Muscle layer of colon (tissue), 2 donors: ENCODE results near the gene C6orf163.

Source experiments
- H3K27ac ChIP-seq: one replicate; pipeline ENCODE4 v1.7.0; 2013; ENCODE audit warnings: low read depth, mild to moderate bottlenecking, low read length, moderate library complexity
- H3K27me3 ChIP-seq, 2 donors: one replicate each; pipeline ENCODE4 v1.7.0; 2013; ENCODE audit warnings: low read length in 2 of 2, mild to moderate bottlenecking in 2 of 2; ENCODE audit not compliant: insufficient read depth in 2 of 2, control insufficient read depth in 1 of 2
- H3K36me3 ChIP-seq: one replicate; pipeline ENCODE4 v1.7.0; 2013; ENCODE audit warnings: mild to moderate bottlenecking, low read length; ENCODE audit not compliant: insufficient read depth
- H3K4me1 ChIP-seq: one replicate; pipeline ENCODE4 v1.7.0; 2013; ENCODE audit warnings: mild to moderate bottlenecking, low read length; ENCODE audit not compliant: insufficient read depth
- H3K4me3 ChIP-seq, 2 donors: one replicate each; pipeline ENCODE4 v1.7.0; 2013; ENCODE audit warnings: low read length in 2 of 2, low read depth in 1 of 2, mild to moderate bottlenecking in 1 of 2, moderate library complexity in 1 of 2
- H3K9ac ChIP-seq: one replicate; pipeline ENCODE4 v1.7.0; 2013; ENCODE audit warnings: low read length
- H3K9me3 ChIP-seq: one replicate; pipeline ENCODE4 v1.7.0; 2013; ENCODE audit warnings: mild to moderate bottlenecking, low read length
- donor health status: abdominal sarcoma.
- donor health status: Adenocarcinoma of cecum.

C6orf163 gene

DNA sequence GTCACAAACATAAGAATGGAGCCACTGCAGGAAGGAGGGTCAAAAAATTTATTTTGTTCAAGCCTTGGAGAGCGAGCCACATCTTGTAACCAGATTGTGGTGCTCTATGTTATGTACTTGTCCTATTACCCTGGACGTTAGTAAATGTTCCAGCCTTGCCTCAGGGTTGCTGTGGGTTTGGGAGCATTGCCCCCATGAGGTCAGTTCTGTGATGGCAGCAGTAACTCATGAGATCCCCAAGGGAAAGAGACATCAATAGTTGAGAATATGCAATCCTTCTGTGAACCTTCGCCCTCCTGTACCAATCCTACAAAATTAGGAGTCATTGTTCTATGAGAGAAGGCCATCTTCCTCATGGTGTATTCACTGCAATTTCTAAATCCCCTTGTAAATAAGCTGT lies 46.7 kb downstream of the C6orf163 start:
- Histone ChIP-seq H3K27ac (no peak overlapping the region), H3K27me3 (no peaks in the 10 kb centered on the region), H3K4me1 (no peaks in the 10 kb centered on the region), H3K4me3 (no peak overlapping the region), H3K9ac (no peak overlapping the region), H3K36me3 (no peaks in the 10 kb centered on the region), H3K9me3 (no peaks in the 10 kb centered on the region)

DNA sequence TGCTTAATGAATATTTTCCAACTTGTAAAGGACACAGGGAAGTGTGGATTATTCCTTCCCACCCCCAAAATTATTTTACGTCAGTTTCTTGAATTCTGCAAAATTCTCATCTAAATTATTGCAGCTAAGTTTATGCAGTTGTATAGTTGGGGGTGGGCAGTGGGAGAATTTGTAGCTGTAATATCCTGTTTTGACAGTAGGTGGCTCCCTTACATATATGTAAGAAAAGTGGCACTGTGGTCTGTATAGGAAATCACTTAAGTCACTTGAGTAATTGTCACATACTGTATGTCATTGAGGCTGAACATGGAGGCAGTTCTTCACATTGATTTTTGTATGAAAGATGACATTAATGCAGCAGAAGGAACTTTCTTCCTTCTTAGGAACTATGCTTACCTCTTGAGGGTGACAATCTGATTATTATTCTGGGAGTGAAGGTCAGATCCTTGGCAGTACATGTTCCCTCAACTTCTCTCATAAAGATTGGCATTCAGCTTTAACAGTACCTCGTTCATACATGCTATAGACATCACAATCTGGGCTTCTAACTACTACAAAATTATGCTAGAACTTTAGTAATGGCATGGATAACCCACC lies 48.5 kb downstream of the C6orf163 start:
- H3K9me3 ChIP-seq: no peaks in the 10 kb centered on the region
- H3K9ac ChIP-seq: no peak overlapping the region
- H3K4me3 ChIP-seq: no peak overlapping the region
- H3K36me3 ChIP-seq: no peaks in the 10 kb centered on the region
- no peaks in the 10 kb centered on the region for H3K27me3 ChIP-seq
- H3K4me1 ChIP-seq: no peaks in the 10 kb centered on the region
- H3K27ac ChIP-seq: no peak overlapping the region

DNA sequence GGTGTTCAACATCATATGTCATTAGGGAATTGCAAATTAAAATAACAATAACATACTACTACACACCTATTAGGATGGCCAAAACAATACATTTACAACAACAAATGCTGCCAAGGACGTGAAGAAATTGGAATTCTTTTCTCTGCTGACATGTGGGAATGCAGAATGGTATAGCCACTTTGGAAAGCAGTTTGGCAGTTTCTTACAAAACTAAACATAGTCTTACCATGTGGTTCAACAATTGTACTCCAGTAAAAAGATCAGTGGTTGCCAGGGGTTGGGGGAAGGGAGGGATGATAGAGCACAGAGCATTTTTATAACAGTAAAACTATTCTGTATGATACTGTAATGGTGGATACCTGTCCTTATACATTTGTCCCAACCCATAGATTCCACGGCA lies 50.8 kb downstream of the C6orf163 start:
- no peaks in the 10 kb centered on the region for H3K4me1 ChIP-seq
- no peaks in the 10 kb centered on the region for H3K36me3 ChIP-seq
- no peaks in the 10 kb centered on the region for H3K27me3 ChIP-seq
- H3K9ac ChIP-seq: no peak overlapping the region
- H3K27ac ChIP-seq: no peak overlapping the region
- H3K9me3 ChIP-seq: no peaks in the 10 kb centered on the region
- H3K4me3 ChIP-seq: no peak overlapping the region

DNA sequence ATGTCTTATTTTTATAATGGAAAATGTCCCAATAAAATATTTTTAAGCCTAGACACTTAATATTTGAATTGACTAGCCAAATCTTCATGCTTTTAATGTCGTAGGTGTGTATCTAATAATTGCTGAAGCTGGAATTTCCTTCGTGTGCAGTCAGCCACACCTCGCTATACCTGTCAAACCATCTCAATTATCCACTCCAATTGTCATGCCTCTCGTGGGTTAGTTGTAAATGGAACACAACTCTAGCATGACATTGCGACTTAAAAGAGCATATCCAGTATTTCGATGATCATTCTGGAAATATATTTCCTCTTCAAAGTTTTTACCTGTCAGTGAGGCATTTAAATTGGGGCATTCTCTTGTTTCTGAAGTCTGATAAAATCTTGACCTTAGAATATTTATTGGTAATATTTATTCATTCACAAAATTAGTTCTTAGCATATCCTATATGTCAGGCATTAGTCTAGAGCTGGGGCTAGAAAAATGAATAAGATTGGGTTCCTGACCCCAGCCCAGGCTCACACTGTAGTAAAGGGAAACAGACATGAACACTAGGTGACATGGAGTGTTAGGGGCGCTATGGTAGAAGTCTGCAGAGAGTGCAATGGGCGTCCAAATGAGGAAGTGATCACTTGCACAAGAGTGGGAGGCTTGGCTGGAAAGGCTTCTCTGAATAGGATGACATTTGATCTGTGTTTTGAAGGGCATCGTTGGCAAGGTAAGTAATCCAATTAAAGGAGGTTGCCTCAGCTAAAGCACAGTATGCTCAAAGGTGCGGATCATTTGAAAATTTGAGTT lies 52.2 kb downstream of the C6orf163 start:
- H3K4me3 ChIP-seq: no peak overlapping the region
- no peak overlapping the region for H3K27ac ChIP-seq
- no peaks in the 10 kb centered on the region for H3K4me1 ChIP-seq
- H3K9me3 ChIP-seq: no peaks in the 10 kb centered on the region
- H3K9ac ChIP-seq: no peak overlapping the region
- H3K36me3 ChIP-seq: no peaks in the 10 kb centered on the region
- H3K27me3 ChIP-seq: no peaks in the 10 kb centered on the region

DNA sequence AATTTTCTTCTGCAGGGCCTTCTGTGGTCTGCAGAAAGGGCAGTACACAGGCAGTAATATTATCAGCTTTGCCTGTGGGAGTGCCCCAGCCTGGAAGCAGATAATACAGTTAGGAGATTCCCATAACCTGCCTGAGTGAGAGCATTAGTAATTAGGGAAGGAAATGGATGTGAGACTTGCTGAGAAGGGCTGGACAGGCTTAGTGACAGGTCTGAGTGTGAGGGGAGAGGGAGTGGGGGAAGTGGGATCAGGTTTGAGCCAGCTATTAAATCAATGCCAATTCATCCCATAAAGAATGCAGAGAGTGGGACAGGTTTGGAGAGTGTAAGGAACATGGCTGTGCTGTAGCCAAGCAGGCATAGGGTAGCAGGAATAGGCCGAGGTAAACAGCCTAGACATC lies 53.0 kb downstream of the C6orf163 start:
- no peaks in the 10 kb centered on the region for H3K27me3 ChIP-seq
- no peak overlapping the region for H3K4me3 ChIP-seq

DNA sequence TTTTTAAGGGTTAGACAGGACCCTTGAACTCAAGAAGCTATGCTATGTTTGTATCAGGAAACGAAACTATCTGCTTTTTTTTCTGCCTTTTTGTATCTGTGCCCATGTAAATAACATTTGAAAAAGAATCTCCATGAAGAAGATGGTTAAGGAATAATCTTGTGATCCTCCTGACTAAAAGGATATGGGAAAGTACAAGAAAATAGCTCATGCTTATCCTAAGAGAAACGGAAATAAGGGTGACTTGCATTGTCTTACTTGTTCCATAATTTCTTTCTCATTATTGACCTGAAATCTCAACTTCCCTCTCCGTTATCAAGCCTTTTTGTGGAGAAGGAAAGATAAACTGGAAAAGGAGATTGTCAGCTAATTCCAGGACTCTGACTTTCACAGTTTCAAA lies 57.2 kb downstream of the C6orf163 start:
- Histone ChIP-seq H3K9me3 (no peaks in the 10 kb centered on the region), H3K27ac (no peak overlapping the region), H3K4me3 (no peak overlapping the region), H3K9ac (no peak overlapping the region), H3K36me3 (no peaks in the 10 kb centered on the region), H3K27me3 (no peaks in the 10 kb centered on the region), H3K4me1 (no peaks in the 10 kb centered on the region)

More for the DNA sequence above, 53.0 kb downstream of the C6orf163 start:
- no peak overlapping the region for H3K27ac ChIP-seq
- H3K36me3 ChIP-seq: no peaks in the 10 kb centered on the region
- no peak overlapping the region for H3K9ac ChIP-seq
- no peaks in the 10 kb centered on the region for H3K4me1 ChIP-seq
- H3K9me3 ChIP-seq: no peaks in the 10 kb centered on the region

DNA sequence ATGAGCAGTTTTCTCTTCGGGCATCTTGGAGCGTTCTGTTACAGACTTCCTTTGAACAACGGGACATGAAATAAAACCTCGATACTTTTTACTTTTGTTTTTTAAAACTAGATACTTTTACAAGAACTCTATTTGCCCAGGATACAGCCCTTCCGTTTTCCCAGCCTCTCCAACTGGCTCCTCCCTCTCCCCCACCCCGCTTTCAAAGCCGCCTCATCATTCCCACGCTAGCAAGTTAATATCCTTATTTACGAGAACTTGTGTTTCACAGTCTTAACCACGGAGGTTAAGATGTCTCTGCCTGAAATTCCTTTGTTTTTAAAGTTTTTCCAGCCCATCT lies 62.9 kb downstream of the C6orf163 start:
- Histone ChIP-seq H3K4me1 (no peaks in the 10 kb centered on the region), H3K36me3 (no peaks in the 10 kb centered on the region), H3K9ac (no peak overlapping the region), H3K27me3 (no peaks in the 10 kb centered on the region), H3K27ac (peak overlapping the region; percentile 83), H3K4me3 (peak overlapping the region; percentile 60 to 88), H3K9me3 (no peaks in the 10 kb centered on the region)

DNA sequence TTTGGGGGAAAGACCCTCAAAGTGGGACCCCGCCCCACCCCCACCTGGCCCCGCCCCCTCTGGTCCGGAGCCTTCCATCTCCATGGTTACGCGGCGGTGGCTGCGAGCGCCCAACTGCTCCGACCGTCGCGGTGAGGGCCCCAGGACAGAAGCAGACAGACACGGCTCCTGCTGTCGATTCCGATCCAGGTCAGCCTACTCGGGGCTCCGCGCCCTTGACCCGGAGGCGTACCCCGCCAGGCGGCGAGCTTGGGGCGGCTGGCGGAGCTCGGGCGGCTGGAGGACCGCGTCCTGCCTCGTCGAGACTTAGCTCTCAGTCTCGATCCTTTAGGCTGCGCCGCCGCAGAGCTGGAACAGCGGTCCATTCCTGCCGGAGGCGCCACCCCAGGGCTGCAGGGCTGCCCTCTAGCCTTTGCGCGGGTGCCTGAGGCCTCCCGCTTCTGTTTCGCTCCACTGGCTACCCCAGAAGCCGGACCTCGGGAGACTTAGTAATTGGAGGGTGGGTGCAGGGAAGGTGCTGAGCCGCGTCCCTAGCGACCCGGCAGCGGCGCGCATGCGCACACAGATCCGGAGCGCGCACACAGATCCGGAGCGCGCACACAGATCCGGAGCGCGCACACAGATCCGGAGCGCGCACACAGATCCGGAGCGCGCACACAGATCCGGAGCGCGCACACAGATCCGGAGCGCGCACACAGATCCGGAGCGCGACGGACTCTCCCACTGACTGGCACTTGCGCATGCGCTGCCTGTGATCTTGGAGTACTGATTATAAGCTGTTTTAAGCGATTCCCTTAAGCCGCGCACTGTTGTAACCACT lies 63.5 kb downstream of the C6orf163 start, which contains the start of gene CFAP206:
TSS of gene CFAP206 (plus strand) at position 72 of the 820 bp plus-strand sequence. CDS start 1,868 bp downstream, outside the sequence.
- Histone ChIP-seq H3K27ac (peak within 1 kb of the TSS; percentile 83), H3K9me3 (no peaks in the 10 kb centered on the region), H3K9ac (no peak within 1 kb of the TSS), H3K27me3 (no peaks in the 10 kb centered on the region), H3K4me3 (peak within 1 kb of the TSS; percentile 60 to 88), H3K4me1 (no peaks in the 10 kb centered on the region), H3K36me3 (no peaks in the 10 kb centered on the region)

DNA sequence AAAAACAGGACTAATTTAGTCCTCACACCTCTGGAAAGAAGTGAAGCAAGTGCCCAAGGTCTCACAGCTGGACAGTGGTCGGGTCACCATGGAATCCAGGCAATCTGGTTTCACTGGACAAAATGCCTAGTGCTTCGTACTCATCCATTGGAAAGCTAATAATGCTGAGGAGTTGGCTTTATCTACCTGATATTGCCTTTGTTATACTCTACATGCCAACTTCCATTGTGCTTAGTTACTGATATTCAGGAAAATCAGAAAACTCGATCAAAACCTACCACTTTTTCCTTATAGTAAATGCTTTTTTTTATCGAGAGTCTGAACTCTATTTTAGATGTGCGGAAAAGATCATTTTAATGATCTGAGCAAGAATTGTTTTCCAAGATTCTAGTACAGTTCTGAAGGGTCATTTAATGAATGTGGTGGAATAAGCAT lies 64.1 kb downstream of the C6orf163 start:
- Histone ChIP-seq H3K4me1 (no peaks in the 10 kb centered on the region), H3K36me3 (no peaks in the 10 kb centered on the region), H3K4me3 (peak overlapping the region; percentile 60 to 88), H3K27me3 (no peaks in the 10 kb centered on the region), H3K9me3 (no peaks in the 10 kb centered on the region), H3K27ac (peak overlapping the region; percentile 12), H3K9ac (no peak overlapping the region)
